Naive B cell (primary cell): ENCODE results near the gene MARK3. TPM values are rescaled to one million over a fixed set of nuclear protein-coding genes. Genes with fewer than 3 reads are reported as not detected.
A peak's percentile ranks its signal among the peaks of the same experiment; 100 is the strongest.

ENCODE experiments used
- ATAC-seq, 2 donors: fragments of 150-1000 bp; cut with Tn5 transposase; 2 replicates each; pipeline ENCODE4 v1.10.0; 2021; ENCODE audit warnings: low read depth in 2 of 2, mild to moderate bottlenecking in 2 of 2, moderate library complexity in 2 of 2
- DNase-seq: peaks from one replicate; pipeline ENCODE4 v3.0.0; 2022
- H3K27ac Mint-ChIP-seq, 6 donors: one replicate each; pipeline ENCODE4 v1.8.0; 2020 to 2022; ENCODE audit warnings: mild to moderate bottlenecking in 6 of 6, mixed read lengths in 6 of 6, moderate library complexity in 5 of 6, inconsistent platforms in 2 of 6
- H3K27me3 Mint-ChIP-seq, 3 donors: one replicate each; pipeline ENCODE4 v1.8.0; 2021 to 2022; ENCODE audit warnings: mixed read lengths in 3 of 3, mild to moderate bottlenecking in 1 of 3
- H3K36me3 Mint-ChIP-seq, 2 donors: one replicate each; pipeline ENCODE4 v1.8.0; 2020 to 2022; ENCODE audit warnings: mixed read lengths in 2 of 2, inconsistent platforms in 1 of 2, mild to moderate bottlenecking in 1 of 2
- H3K4me1 Mint-ChIP-seq, 3 donors: one replicate each; pipeline ENCODE4 v1.8.0; 2020 to 2022; ENCODE audit warnings: mixed read lengths in 3 of 3, inconsistent platforms in 1 of 3, mild to moderate bottlenecking in 1 of 3, moderate library complexity in 1 of 3
- H3K4me3 Mint-ChIP-seq, 8 donors: one replicate each; pipeline ENCODE4 v1.8.0; 2020 to 2022; ENCODE audit warnings: mild to moderate bottlenecking in 8 of 8, mixed read lengths in 8 of 8, moderate library complexity in 8 of 8, inconsistent platforms in 2 of 8
- H3K9me3 Mint-ChIP-seq, 7 donors: one replicate each; pipeline ENCODE4 v1.8.0; 2020 to 2022; ENCODE audit warnings: mixed read lengths in 7 of 7, mild to moderate bottlenecking in 5 of 7, inconsistent platforms in 2 of 7, moderate library complexity in 1 of 7
- polyA plus RNA-seq, 6 donors: library from polyadenylated mRNA; unstranded; fragments of 300-500 nt; fragmentation: Illumina TruSeq; gene quantifications; one replicate each; pipeline ENCODE4 v1.2.3, GENCODE V29; 2021; ENCODE audit warnings: low read depth in 6 of 6

The MARK3 gene
- polyA plus RNA-seq, 6 donors from 2014 or later, result 31.4 to 61.4 (median 34.6) TPM

GRCh38 chr14:103374121-103374520, 11.1 kb upstream of the MARK3 start:
- peak overlapping the region in 1 of 6 donors; percentile 72 for H3K27ac Mint-ChIP-seq
- H3K27me3 Mint-ChIP-seq, result peaks cover 15 to 30% (median 20%) of the 10 kb centered on the region in 3 donors
- DNase-seq (no peak), ATAC-seq (no peak)
- no peaks in the 10 kb centered on the region for H3K36me3 Mint-ChIP-seq
- no peak overlapping the region for H3K4me3 Mint-ChIP-seq
- no peaks in the 10 kb centered on the region for H3K4me1 Mint-ChIP-seq
- peaks cover 0 to 3% (median 0%) of the 10 kb centered on the region in 7 donors for H3K9me3 Mint-ChIP-seq

- Mint-ChIP-seq H3K27ac (no peak overlapping the region), H3K4me3 (peak overlapping the region in 1 of 8 donors; percentile 15), H3K9me3 (peaks cover 0 to 2% (median 0%) of the 10 kb centered on the region in 7 donors), H3K36me3 (no peaks in the 10 kb centered on the region), H3K4me1 (no peaks in the 10 kb centered on the region), H3K27me3 (peaks cover 13 to 55% (median 26%) of the 10 kb centered on the region in 3 donors)
- ATAC-seq (no peak), DNase-seq (no peak)
Observed at GRCh38 chr14:103377522-103378037, 7.6 kb upstream of the MARK3 start.

- Mint-ChIP-seq H3K4me3 (peak overlapping the region in 1 of 8 donors; percentile 44), H3K36me3 (no peaks in the 10 kb centered on the region), H3K27ac (no peak overlapping the region), H3K4me1 (no peaks in the 10 kb centered on the region), H3K27me3 (peaks cover 17 to 60% (median 26%) of the 10 kb centered on the region in 3 donors), H3K9me3 (peaks cover 0 to 2% (median 0%) of the 10 kb centered on the region in 7 donors)
- no peak for DNase-seq
- ATAC-seq, result no peak
Observed at GRCh38 chr14:103378038-103378854, 7.0 kb upstream of the MARK3 start.

- H3K9me3 Mint-ChIP-seq, result peaks cover 0 to 2% (median 0%) of the 10 kb centered on the region in 7 donors
Observed at GRCh38 chr14:103380719-103381377, 4.4 kb upstream of the MARK3 start.

GRCh38 chr14:103382376-103382775, 2.8 kb upstream of the MARK3 start:
- Mint-ChIP-seq H3K27ac (peak overlapping the region in 1 of 6 donors; percentile 25), H3K9me3 (peaks cover 0 to 2% (median 0%) of the 10 kb centered on the region in 7 donors), H3K4me1 (peaks cover 8 to 27% (median 26%) of the 10 kb centered on the region in 3 donors), H3K27me3 (peaks cover 16 to 43% (median 17%) of the 10 kb centered on the region in 3 donors), H3K4me3 (peak overlapping the region in 2 of 8 donors; percentile 67 to 90), H3K36me3 (no peaks in the 10 kb centered on the region)
- no peak for ATAC-seq
- DNase-seq, result no peak

More at GRCh38 chr14:103380719-103381377, 4.4 kb upstream of the MARK3 start:
- Mint-ChIP-seq H3K27ac (peak overlapping the region in 1 of 6 donors; percentile 34), H3K4me3 (peak overlapping the region in 1 of 8 donors; percentile 41), H3K36me3 (no peaks in the 10 kb centered on the region), H3K4me1 (peaks cover 0 to 14% (median 13%) of the 10 kb centered on the region in 3 donors), H3K27me3 (peaks cover 17 to 49% (median 17%) of the 10 kb centered on the region in 3 donors)
- no peak for DNase-seq
- ATAC-seq, result no peak

- ATAC-seq (no peak), DNase-seq (no peak)
- H3K4me3 Mint-ChIP-seq, result peak overlapping the region; percentile 90 to 98 (median 94)
- peaks cover 1 to 26% (median 8%) of the 10 kb centered on the region in 3 donors for H3K27me3 Mint-ChIP-seq
- peaks cover 8 to 48% (median 44%) of the 10 kb centered on the region in 3 donors for H3K4me1 Mint-ChIP-seq
- H3K9me3 Mint-ChIP-seq, result peaks cover 0 to 2% (median 0%) of the 10 kb centered on the region in 7 donors
- H3K27ac Mint-ChIP-seq, result peak overlapping the region; percentile 49 to 98 (median 92)
- H3K36me3 Mint-ChIP-seq, result no peaks in the 10 kb centered on the region
Observed at GRCh38 chr14:103384450-103385151, 614 bp upstream of the MARK3 start.

DNA sequence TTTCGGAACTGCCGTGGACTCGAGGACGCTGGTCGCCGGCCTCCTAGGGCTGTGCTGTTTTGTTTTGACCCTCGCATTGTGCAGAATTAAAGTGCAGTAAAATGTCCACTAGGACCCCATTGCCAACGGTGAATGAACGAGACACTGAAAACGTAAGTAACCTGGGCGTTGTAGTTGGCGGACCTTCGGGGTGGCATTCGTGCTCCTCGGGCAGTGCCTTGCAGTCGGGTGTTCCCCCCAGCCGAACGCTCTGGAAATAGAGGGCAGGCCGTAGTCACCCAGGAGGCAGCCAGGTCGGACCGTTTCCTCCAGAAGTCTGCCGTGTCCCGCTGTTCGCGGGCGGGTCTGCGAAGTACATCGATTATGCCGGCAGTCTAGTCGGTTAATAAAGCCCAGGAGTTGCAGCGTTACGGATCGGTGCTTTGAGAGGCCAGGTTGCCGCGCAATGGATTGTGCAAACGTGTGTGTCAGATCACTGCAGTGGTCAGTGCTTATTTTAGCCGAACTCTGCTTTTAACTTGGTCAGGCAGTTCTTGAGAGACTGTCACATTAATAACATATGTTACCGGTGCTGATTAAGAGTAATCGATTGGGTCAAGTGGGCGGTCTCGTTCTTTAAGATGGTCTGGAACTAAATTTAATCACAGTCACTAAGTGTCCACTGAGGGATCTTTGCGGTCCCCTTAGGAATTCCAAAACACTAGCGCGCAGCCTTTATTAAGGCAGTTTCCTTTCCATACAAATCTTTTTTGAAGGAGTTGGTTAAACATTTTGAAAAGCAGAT, 906 bp downstream of the MARK3 start:
- peak; percentile 38 for DNase-seq
- Mint-ChIP-seq H3K27ac (peak overlapping the region; percentile 76 to 96 (median 92)), H3K4me1 (peaks cover 8 to 61% (median 44%) of the 10 kb centered on the region in 3 donors), H3K27me3 (peaks cover 0 to 20% (median 4%) of the 10 kb centered on the region in 3 donors), H3K36me3 (no peaks in the 10 kb centered on the region), H3K9me3 (no peaks in the 10 kb centered on the region), H3K4me3 (peak overlapping the region; percentile 90 to 98 (median 96))
- ATAC-seq, result no peak

GRCh38 chr14:103386713-103387329, 1.6 kb downstream of the MARK3 start:
- DNase-seq (no peak), ATAC-seq (no peak)
- Mint-ChIP-seq H3K9me3 (no peaks in the 10 kb centered on the region), H3K4me3 (peak overlapping the region; percentile 90 to 98 (median 96)), H3K27me3 (peaks cover 0 to 13% (median 4%) of the 10 kb centered on the region in 3 donors), H3K27ac (peak overlapping the region in 5 of 6 donors; percentile 76 to 96 (median 92)), H3K36me3 (no peaks in the 10 kb centered on the region), H3K4me1 (peaks cover 8 to 68% (median 44%) of the 10 kb centered on the region in 3 donors)

DNA sequence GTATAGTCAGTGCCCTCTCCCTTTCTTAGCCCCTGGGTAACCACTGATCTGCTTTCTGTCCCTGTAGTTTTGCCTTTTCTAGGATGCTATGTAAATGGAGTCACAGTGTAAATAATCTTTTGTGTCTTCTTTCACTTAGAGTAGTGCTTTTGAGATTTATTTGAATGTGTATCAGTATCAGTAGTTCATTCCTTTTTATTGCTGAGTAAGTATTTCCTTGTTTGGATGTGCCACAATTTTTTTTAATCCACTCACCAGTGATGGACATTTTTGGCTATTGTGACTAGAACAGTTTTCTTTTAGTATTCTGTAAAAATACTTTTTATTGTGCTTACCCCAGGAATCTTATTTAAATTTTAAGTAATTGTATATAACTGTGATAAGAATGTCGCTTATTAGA, 3.4 kb downstream of the MARK3 start:
- H3K36me3 Mint-ChIP-seq, result no peaks in the 10 kb centered on the region
- DNase-seq, result no peak
- H3K27me3 Mint-ChIP-seq, result no peaks in the 10 kb centered on the region
- no peak for ATAC-seq
- H3K4me1 Mint-ChIP-seq, result peaks cover 8 to 82% (median 45%) of the 10 kb centered on the region in 3 donors
- peak overlapping the region in 3 of 6 donors; percentile 4 to 84 (median 47) for H3K27ac Mint-ChIP-seq
- no peaks in the 10 kb centered on the region for H3K9me3 Mint-ChIP-seq
- H3K4me3 Mint-ChIP-seq, result peak overlapping the region in 3 of 8 donors; percentile 40 to 90 (median 80)

DNA sequence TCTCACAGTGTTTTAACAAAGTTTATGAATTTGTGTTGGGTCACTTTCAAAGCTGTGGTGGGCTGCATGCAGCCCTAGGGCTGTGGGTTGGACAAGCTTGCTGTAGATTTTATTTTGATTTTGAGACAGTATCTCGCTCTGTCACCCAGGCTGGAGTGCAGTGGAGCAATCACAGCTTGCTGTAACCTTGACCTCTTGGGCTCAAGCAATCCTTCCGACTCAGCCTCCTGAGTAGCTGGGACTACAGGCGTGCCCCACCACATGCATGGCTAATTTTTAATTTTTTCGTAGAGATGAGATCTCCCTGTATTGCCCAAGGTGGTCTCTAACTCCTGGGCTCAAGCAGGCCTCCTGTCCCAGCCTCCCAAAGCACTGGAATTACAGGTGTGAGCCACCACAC, 5.4 kb downstream of the MARK3 start:
- no peaks in the 10 kb centered on the region for H3K27me3 Mint-ChIP-seq
- ATAC-seq (no peak), DNase-seq (no peak)
- no peak overlapping the region for H3K27ac Mint-ChIP-seq
- no peaks in the 10 kb centered on the region for H3K36me3 Mint-ChIP-seq
- peaks cover 24 to 89% (median 50%) of the 10 kb centered on the region in 3 donors for H3K4me1 Mint-ChIP-seq
- no peaks in the 10 kb centered on the region for H3K9me3 Mint-ChIP-seq
- peak overlapping the region in 1 of 8 donors; percentile 36 for H3K4me3 Mint-ChIP-seq

GRCh38 chr14:103391048-103391447, 5.8 kb downstream of the MARK3 start:
- Mint-ChIP-seq H3K4me3 (peak overlapping the region in 1 of 8 donors; percentile 70), H3K27ac (no peak overlapping the region), H3K36me3 (no peaks in the 10 kb centered on the region), H3K4me1 (peaks cover 28 to 92% (median 53%) of the 10 kb centered on the region in 3 donors), H3K27me3 (no peaks in the 10 kb centered on the region), H3K9me3 (no peaks in the 10 kb centered on the region)
- DNase-seq, result peak; percentile 53
- peak; percentile 92 to 93 for ATAC-seq

DNA sequence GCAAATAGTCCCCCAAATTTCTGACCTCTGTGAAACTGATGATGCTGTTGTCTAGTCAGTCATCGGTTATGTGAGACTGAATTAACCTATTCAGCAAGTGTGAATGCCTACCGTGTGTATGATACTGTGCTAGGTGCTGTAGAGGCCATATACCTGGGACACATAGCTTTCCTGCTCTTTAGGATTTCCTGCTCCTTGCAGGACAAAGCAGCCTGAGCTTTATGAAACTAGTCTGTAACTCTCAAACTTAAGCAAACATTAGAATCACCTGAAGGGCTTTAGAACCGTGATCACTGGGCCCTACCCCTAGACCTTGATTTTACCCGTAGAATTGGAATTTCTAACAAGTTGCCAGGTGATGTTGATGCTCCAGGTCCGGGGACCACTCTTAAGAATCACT, 6.9 kb downstream of the MARK3 start:
- DNase-seq (no peak), ATAC-seq (no peak)
- Mint-ChIP-seq H3K4me1 (peaks cover 28 to 92% (median 51%) of the 10 kb centered on the region in 3 donors), H3K9me3 (no peaks in the 10 kb centered on the region), H3K36me3 (no peaks in the 10 kb centered on the region), H3K27me3 (no peaks in the 10 kb centered on the region), H3K27ac (no peak overlapping the region), H3K4me3 (no peak overlapping the region)
